ENCODE measurements around the gene EHD3.

Gene EHD3

GRCh38 chr2:31235504-31235902 is 1.6 kb downstream of the EHD3 start:
- no peak overlapping the region for H3K27ac ChIP-seq
- no peak for TF ChIP-seq ZFX (IDR thresholded peaks at IDR 0.05)
- TF ChIP-seq, protein P1, sequence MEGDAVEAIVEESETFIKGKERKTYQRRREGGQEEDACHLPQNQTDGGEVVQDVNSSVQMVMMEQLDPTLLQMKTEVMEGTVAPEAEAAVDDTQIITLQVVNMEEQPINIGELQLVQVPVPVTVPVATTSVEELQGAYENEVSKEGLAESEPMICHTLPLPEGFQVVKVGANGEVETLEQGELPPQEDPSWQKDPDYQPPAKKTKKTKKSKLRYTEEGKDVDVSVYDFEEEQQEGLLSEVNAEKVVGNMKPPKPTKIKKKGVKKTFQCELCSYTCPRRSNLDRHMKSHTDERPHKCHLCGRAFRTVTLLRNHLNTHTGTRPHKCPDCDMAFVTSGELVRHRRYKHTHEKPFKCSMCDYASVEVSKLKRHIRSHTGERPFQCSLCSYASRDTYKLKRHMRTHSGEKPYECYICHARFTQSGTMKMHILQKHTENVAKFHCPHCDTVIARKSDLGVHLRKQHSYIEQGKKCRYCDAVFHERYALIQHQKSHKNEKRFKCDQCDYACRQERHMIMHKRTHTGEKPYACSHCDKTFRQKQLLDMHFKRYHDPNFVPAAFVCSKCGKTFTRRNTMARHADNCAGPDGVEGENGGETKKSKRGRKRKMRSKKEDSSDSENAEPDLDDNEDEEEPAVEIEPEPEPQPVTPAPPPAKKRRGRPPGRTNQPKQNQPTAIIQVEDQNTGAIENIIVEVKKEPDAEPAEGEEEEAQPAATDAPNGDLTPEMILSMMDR (conservative IDR thresholded peaks at IDR 0.05): no peak

GRCh38 chr2:31236433-31237205 is 2.7 kb downstream of the EHD3 start:
- no peak overlapping the region for H3K27ac ChIP-seq
- no peak for TF ChIP-seq ZFX (IDR thresholded peaks at IDR 0.05)
- TF ChIP-seq, protein P1 (conservative IDR thresholded peaks at IDR 0.05): no peak

- no peak overlapping the region for H3K27ac ChIP-seq
- TF ChIP-seq, protein P1 (conservative IDR thresholded peaks at IDR 0.05): no peak
- no peak for TF ChIP-seq ZFX (IDR thresholded peaks at IDR 0.05)
These were observed 3.5 kb downstream of the EHD3 start for GRCh38 chr2:31237348-31238017.

GRCh38 chr2:31238126-31238905 is 4.4 kb downstream of the EHD3 start:
- TF ChIP-seq, protein P1 (conservative IDR thresholded peaks at IDR 0.05): no peak
- no peak for TF ChIP-seq ZFX (IDR thresholded peaks at IDR 0.05)
- H3K27ac ChIP-seq: no peak overlapping the region

GRCh38 chr2:31238906-31239592 is 5.1 kb downstream of the EHD3 start:
- no peak for TF ChIP-seq ZFX (IDR thresholded peaks at IDR 0.05)
- TF ChIP-seq, protein P1 (conservative IDR thresholded peaks at IDR 0.05): no peak
- no peak overlapping the region for H3K27ac ChIP-seq

DNA sequence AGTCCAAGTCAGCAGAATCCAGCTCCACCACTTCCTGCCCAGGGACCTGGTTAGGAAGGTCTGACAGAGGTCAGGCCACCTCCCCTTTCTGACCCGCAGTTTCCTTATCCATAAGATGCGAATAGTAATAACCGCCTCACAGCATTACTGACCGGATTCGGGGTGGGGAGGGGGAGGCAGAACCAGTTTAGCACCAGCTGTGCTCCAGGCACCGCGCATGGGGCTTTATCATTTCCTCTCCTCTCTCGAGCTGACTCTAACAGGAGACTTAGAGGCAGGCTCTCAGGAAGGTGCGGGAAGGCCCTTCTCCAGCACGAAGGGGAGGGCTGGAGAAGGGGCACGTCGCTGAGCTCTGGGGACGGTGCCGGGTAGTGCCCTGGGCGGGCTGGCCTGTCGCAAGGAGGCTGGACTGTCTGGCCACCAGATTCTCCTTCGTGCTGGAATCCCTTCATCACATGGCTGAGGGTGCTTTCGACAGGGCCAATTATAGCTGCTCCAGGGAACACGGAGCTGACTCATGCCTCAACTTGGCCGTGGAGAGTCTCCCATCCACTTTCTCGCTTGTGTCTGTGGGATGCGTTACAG is 5.7 kb downstream of the EHD3 start:
- H3K27ac ChIP-seq: no peak overlapping the region

More for the DNA sequence above, 5.7 kb downstream of the EHD3 start:
- no peak for TF ChIP-seq ZFX (IDR thresholded peaks at IDR 0.05)
- TF ChIP-seq, protein P1 (conservative IDR thresholded peaks at IDR 0.05): no peak

Measured in C4-2B (cell line).